SH-SY5Y (cell line): ENCODE data around the gene PRKACB.

Experiments used
- GATA2 ChIP-seq: IDR thresholded peaks from 2 replicates; pipeline ENCODE4 v1.6.1; 2011; ENCODE audit warnings: mild to moderate bottlenecking, low read depth, low read length
- GATA3 ChIP-seq: IDR thresholded peaks from 2 replicates; pipeline ENCODE4 v1.6.1; 2011; ENCODE audit warnings: low read depth, mild to moderate bottlenecking, low read length, moderate library complexity

- TF ChIP-seq GATA2 (no peak), GATA3 (no peak)
Observed at GRCh38 chr1:84267476-84267875, 123.4 kb downstream of the PRKACB start.
